Stimulated activated CD8-positive, alpha-beta memory T cell treated with anti-CD3 and anti-CD28 coated beads, Interleukin-7, amount 100 ng/mL, for 48 hours (primary cell): Measurements from ENCODE around the gene PYM1.
"Not testable (repeated sequence)": the region's sequence is repeated elsewhere in the genome, so short reads cannot be mapped to it uniquely, and the experiment has no call there.

Experiments used
- DNase-seq, 2 donors: peaks; one replicate each; pipeline ENCODE4 v3.0.0-alpha.2; 2020; ENCODE audit warnings: low read depth in 1 of 2; ENCODE audit errors: extremely low read depth in 1 of 2

Gene PYM1

GRCh38 chr12:55915482-55915859 is 12.2 kb downstream of the PYM1 start:
- no peak for DNase-seq

- DNase-seq = no peak
Observed at GRCh38 chr12:55912908-55913307, 14.8 kb downstream of the PYM1 start.

- no peak for DNase-seq
Observed at GRCh38 chr12:55909513-55909884, 18.2 kb downstream of the PYM1 start.

- no peak for DNase-seq
Observed at GRCh38 chr12:55908726-55909512, 18.8 kb downstream of the PYM1 start.

- no peak for DNase-seq
Observed at GRCh38 chr12:55906056-55906455, 21.6 kb downstream of the PYM1 start.

GRCh38 chr12:55901881-55902490 is 25.7 kb downstream of the PYM1 start:
- no peak for DNase-seq

GRCh38 chr12:55899082-55899481 is 28.6 kb downstream of the PYM1 start:
- DNase-seq = peak in 1 of 2 donors; percentile 13

GRCh38 chr12:55893723-55894122 is 34.0 kb downstream of the PYM1 start:
- no peak for DNase-seq

GRCh38 chr12:55891310-55891709 is 36.4 kb downstream of the PYM1 start:
- no peak for DNase-seq

- no peak for DNase-seq
Observed at GRCh38 chr12:55885113-55885512, 42.6 kb downstream of the PYM1 start.

- DNase-seq = no peak
Observed at GRCh38 chr12:55877824-55878223, 49.9 kb downstream of the PYM1 start.

GRCh38 chr12:55875704-55876467 is 51.8 kb downstream of the PYM1 start:
- no peak for DNase-seq

GRCh38 chr12:55874443-55874842 is 53.3 kb downstream of the PYM1 start:
- no peak for DNase-seq

GRCh38 chr12:55866454-55867004 is 61.2 kb downstream of the PYM1 start:
- DNase-seq = not testable (repeated sequence)

- no peak for DNase-seq
Observed at GRCh38 chr12:55865327-55865726, 62.4 kb downstream of the PYM1 start.

- DNase-seq = not testable (repeated sequence)
Observed at GRCh38 chr12:55862931-55863330, 64.8 kb downstream of the PYM1 start.

- no peak for DNase-seq
Observed at GRCh38 chr12:55862286-55862685, 65.4 kb downstream of the PYM1 start.

- no peak for DNase-seq
Observed at GRCh38 chr12:55861871-55862270, 65.8 kb downstream of the PYM1 start.

- DNase-seq = no peak
Observed at GRCh38 chr12:55861396-55861795, 66.3 kb downstream of the PYM1 start.

- DNase-seq = no peak
Observed at GRCh38 chr12:55852740-55853139, 75.0 kb downstream of the PYM1 start.
